22Rv1 (cell line): ENCODE measurements around the gene GNG12.

ENCODE experiments used
- ZFX ChIP-seq: fragments of 450-650 bp; IDR thresholded peaks from 2 replicates; pipeline ENCODE4 v1.6.1; 2017; ENCODE audit warnings: antibody characterized with exemption, borderline replicate concordance
- TF ChIP-seq, protein P1 (sequence below): fragments of 450-650 bp; IDR thresholded peaks from 2 replicates; pipeline ENCODE4 v1.5.1; 2017; ENCODE audit warnings: mild to moderate bottlenecking

DNA sequence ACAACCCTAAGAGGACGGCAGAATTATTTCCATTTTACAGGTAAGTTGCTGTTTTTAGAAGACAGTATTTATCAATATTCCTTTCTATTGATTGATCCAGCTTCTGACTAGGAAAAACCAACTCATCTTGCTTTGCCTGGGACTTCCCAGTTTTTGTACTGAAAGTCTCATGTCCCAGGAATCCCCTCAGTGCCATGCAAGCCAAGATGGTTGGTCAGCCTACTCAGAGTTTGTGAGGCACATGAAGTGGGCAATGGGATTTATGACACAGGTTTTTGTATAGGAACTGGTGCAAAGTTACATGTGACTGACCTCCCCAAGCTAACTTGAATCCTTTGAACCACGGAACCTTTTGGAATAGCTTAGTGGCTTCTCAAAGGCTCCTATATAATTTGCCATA is 45.5 kb downstream of the GNG12 start:
- TF ChIP-seq, protein P1, sequence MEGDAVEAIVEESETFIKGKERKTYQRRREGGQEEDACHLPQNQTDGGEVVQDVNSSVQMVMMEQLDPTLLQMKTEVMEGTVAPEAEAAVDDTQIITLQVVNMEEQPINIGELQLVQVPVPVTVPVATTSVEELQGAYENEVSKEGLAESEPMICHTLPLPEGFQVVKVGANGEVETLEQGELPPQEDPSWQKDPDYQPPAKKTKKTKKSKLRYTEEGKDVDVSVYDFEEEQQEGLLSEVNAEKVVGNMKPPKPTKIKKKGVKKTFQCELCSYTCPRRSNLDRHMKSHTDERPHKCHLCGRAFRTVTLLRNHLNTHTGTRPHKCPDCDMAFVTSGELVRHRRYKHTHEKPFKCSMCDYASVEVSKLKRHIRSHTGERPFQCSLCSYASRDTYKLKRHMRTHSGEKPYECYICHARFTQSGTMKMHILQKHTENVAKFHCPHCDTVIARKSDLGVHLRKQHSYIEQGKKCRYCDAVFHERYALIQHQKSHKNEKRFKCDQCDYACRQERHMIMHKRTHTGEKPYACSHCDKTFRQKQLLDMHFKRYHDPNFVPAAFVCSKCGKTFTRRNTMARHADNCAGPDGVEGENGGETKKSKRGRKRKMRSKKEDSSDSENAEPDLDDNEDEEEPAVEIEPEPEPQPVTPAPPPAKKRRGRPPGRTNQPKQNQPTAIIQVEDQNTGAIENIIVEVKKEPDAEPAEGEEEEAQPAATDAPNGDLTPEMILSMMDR = no peak
- TF ChIP-seq ZFX = no peak
